MM.1S (cell line): ENCODE measurements around the gene CSH2.
"Not testable (repeated sequence)": the region's sequence is repeated elsewhere in the genome, so short reads cannot be mapped to it uniquely, and the experiment has no call there.

Source experiments
- EZH2 ChIP-seq: fragments of 300-600 bp; sonication (generic); optimal IDR thresholded peaks from 2 replicates; pipeline ENCODE3; 2017; ENCODE audit warnings: low read depth, mild to moderate bottlenecking, antibody characterized with exemption, low read length, mixed read lengths
- EZH2phosphoT487 ChIP-seq: fragments of 300-600 bp; sonication (generic); IDR thresholded peaks from 2 replicates; pipeline ENCODE4 v1.6.1; 2018; ENCODE audit warnings: antibody characterized with exemption, low read length
- TF ChIP-seq, protein P1 (sequence below): fragments of 300-600 bp; sonication (generic); IDR thresholded peaks from 2 replicates; pipeline ENCODE4 v1.5.1; 2016; ENCODE audit warnings: antibody characterized with exemption, low read length, mixed read lengths

DNA sequence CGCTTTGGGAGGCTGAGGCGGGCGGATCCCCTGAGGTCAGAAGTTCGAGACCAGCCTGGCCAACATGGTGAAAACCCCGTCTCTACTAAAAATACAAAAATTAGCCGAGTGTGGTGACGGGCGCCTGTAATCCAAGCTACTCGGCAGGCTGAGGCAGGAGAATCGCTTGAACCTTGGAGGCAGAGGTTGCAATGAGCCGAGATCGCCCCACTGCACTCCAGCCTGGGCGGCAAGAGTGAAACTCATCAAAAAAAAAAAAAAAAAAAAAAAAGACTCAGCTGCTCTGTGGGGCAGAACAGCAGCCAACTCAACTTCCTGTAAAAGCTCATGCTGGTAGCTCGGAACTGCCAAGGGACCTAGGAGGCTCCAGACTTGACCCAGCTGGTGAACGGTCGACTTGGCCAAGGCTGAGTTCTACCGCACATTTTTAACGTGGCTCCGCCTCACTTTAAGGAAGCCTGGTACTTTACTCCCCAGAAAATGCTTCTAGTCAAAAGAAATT is 30.0 kb downstream of the CSH2 start:
- TF ChIP-seq, protein P1, sequence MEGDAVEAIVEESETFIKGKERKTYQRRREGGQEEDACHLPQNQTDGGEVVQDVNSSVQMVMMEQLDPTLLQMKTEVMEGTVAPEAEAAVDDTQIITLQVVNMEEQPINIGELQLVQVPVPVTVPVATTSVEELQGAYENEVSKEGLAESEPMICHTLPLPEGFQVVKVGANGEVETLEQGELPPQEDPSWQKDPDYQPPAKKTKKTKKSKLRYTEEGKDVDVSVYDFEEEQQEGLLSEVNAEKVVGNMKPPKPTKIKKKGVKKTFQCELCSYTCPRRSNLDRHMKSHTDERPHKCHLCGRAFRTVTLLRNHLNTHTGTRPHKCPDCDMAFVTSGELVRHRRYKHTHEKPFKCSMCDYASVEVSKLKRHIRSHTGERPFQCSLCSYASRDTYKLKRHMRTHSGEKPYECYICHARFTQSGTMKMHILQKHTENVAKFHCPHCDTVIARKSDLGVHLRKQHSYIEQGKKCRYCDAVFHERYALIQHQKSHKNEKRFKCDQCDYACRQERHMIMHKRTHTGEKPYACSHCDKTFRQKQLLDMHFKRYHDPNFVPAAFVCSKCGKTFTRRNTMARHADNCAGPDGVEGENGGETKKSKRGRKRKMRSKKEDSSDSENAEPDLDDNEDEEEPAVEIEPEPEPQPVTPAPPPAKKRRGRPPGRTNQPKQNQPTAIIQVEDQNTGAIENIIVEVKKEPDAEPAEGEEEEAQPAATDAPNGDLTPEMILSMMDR, result not testable (repeated sequence)
- not testable (repeated sequence) for TF ChIP-seq EZH2, EZH2phosphoT487
